SK-N-SH (cell line): ENCODE measurements around the gene COL15A1. TPM values are rescaled to one million over a fixed set of nuclear protein-coding genes. Genes with fewer than 3 reads are reported as not detected.

ENCODE experiments used
- CTCF ChIA-PET: fragments of 300-600, 350-600 bp; formaldehyde crosslinking; extraction: SDS; loops from one replicate; lab custom pipeline; 2021; lab: Yijun Ruan, JAX
- POLR2A ChIA-PET: fragments of 350-600 bp; sonication (Branson Sonifier 250); formaldehyde crosslinking; extraction: SDS; loops from one replicate; lab custom pipeline; 2020; ENCODE audit warnings: antibody characterized with exemption, inconsistent platforms; lab: Yijun Ruan, JAX
- DNase-seq: peaks from one replicate; pipeline ENCODE4 v3.0.0; 2012
- H2AFZ ChIP-seq: fragments of 200-600 bp; sonication (generic); 2 replicates; pipeline ENCODE4 v1.8.1; 2016; ENCODE audit warnings: antibody characterized with exemption, mild to moderate bottlenecking, low read depth
- H3F3A ChIP-seq: fragments of 200-600 bp; sonication (generic); replicated peaks from 2 replicates; pipeline ENCODE3; 2016; ENCODE audit warnings: antibody characterized with exemption, mild to moderate bottlenecking; ENCODE audit not compliant: insufficient read depth
- H3K27ac ChIP-seq, 2 experiments: fragments of 200-500 bp in 1 of 2; fragments of 200-600 bp in 1 of 2; sonication (Bioruptor generic) in 1 of 2; sonication (generic), shearing (Covaris generic) in 1 of 2; 2 replicates each; pipeline versions ENCODE4 v1.5.1 to v1.6.1; 2014 to 2016; ENCODE audit warnings: low read depth in 2 of 2, inconsistent platforms in 1 of 2, low read length in 1 of 2, mild to moderate bottlenecking in 1 of 2, mixed read lengths in 1 of 2
- H3K27me3 ChIP-seq: fragments of 200-600 bp; sonication (generic), shearing (Covaris generic); 2 replicates; pipeline ENCODE4 v1.6.1; 2016; ENCODE audit warnings: mixed run types; ENCODE audit not compliant: insufficient read depth
- H3K36me3 ChIP-seq, 2 experiments: fragments of 200-500 bp in 1 of 2; fragments of 200-600 bp in 1 of 2; sonication (Bioruptor generic) in 1 of 2; sonication (generic) in 1 of 2; replicated peaks in 1 of 2; 2 replicates each; pipeline versions ENCODE3 to v1.5.1; 2014 to 2016; ENCODE audit warnings: low read length in 1 of 2, mild to moderate bottlenecking in 1 of 2; ENCODE audit not compliant: insufficient read depth in 2 of 2, control insufficient read depth in 1 of 2
- H3K4me1 ChIP-seq, 2 experiments: fragments of 200-500 bp in 1 of 2; fragments of 200-600 bp in 1 of 2; sonication (Bioruptor generic) in 1 of 2; sonication (generic), shearing (Covaris generic) in 1 of 2; 2 replicates each; pipeline versions ENCODE4 v1.5.1 to v1.6.1; 2014 to 2016; ENCODE audit warnings: low read depth in 1 of 2, low read length in 1 of 2, mixed run types in 1 of 2; ENCODE audit not compliant: insufficient read depth in 2 of 2, control insufficient read depth in 1 of 2
- H3K4me2 ChIP-seq: fragments of 200-600 bp; sonication (generic), shearing (Covaris generic); 2 replicates; pipeline ENCODE4 v1.6.1; 2017; ENCODE audit warnings: mixed run types
- H3K4me3 ChIP-seq, 2 experiments: fragments of 200-500 bp in 1 of 2; fragments of 200-600 bp in 1 of 2; sonication (Bioruptor generic) in 1 of 2; sonication (generic), shearing (Covaris generic) in 1 of 2; 2 replicates each; pipeline versions ENCODE4 v1.5.1 to v1.8.1; 2014 to 2016; ENCODE audit warnings: low read depth in 2 of 2, inconsistent platforms in 1 of 2, low read length in 1 of 2, mild to moderate bottlenecking in 1 of 2, mixed read lengths in 1 of 2, moderate library complexity in 1 of 2
- H3K79me2 ChIP-seq: fragments of 200-600 bp; sonication (generic); 2 replicates; pipeline ENCODE4 v1.8.1; 2017; ENCODE audit warnings: mild to moderate bottlenecking; ENCODE audit not compliant: insufficient read depth
- H3K9ac ChIP-seq: fragments of 200-600 bp; sonication (generic); 2 replicates; pipeline ENCODE4 v1.6.1; 2017; ENCODE audit warnings: mixed run types
- H3K9me2 ChIP-seq: fragments of 200-600 bp; sonication (generic); 2 replicates; pipeline ENCODE4 v1.6.1; 2017; ENCODE audit warnings: mixed run types
- H3K9me3 ChIP-seq: fragments of 200-600 bp; sonication (generic); 2 replicates; pipeline ENCODE4 v1.6.1; 2017; ENCODE audit warnings: mixed run types, mild to moderate bottlenecking, moderate library complexity
- H4K20me1 ChIP-seq: fragments of 200-600 bp; sonication (generic); 2 replicates; pipeline ENCODE4 v1.6.1; 2017; ENCODE audit warnings: mild to moderate bottlenecking, mixed run types; ENCODE audit not compliant: insufficient read depth
- CHD2 ChIP-seq: fragments of 150-350 bp; IDR thresholded peaks from 2 replicates; pipeline ENCODE4 v1.6.1; 2018; ENCODE audit warnings: low read length; ENCODE audit not compliant: partially characterized antibody
- ELF1 ChIP-seq: IDR thresholded peaks from 2 replicates; pipeline ENCODE4 v1.4.0; 2012
- EP300 ChIP-seq, 2 experiments: IDR thresholded peaks; 2 replicates each; pipeline versions ENCODE4 v1.4.0 to v1.6.1; 2012; ENCODE audit warnings: borderline replicate concordance in 1 of 2, low read depth in 1 of 2, low read length in 1 of 2
- IRF3 ChIP-seq: fragments of 150-350 bp; IDR thresholded peaks from 2 replicates; pipeline ENCODE4 v1.6.1; 2016; ENCODE audit warnings: mild to moderate bottlenecking, low read depth, low read length
- JUND ChIP-seq: IDR thresholded peaks from 2 replicates; pipeline ENCODE4 v1.4.0; 2012
- MAX ChIP-seq: IDR thresholded peaks from 2 replicates; pipeline ENCODE4 v1.4.0; 2012; ENCODE audit warnings: low read depth
- MEF2A ChIP-seq: IDR thresholded peaks from 2 replicates; pipeline ENCODE4 v1.4.0; 2012; ENCODE audit warnings: low read depth, borderline replicate concordance
- NFIC ChIP-seq: IDR thresholded peaks from 2 replicates; pipeline ENCODE4 v1.4.0; 2012; ENCODE audit warnings: borderline replicate concordance
- NRF1 ChIP-seq: IDR thresholded peaks from 2 replicates; pipeline ENCODE4 v1.6.1; 2012; ENCODE audit warnings: low read depth, mild to moderate bottlenecking, low read length
- PBX3 ChIP-seq: IDR thresholded peaks from 2 replicates; pipeline ENCODE4; 2012
- POLR2AphosphoS5 ChIP-seq: IDR thresholded peaks from 2 replicates; pipeline ENCODE4 v1.6.1; 2012; ENCODE audit warnings: low read depth, low read length
- RFX5 ChIP-seq: IDR thresholded peaks from 2 replicates; pipeline ENCODE4 v1.6.1; 2012; ENCODE audit warnings: mild to moderate bottlenecking, improper control_type of control experiment, low read length
- WGBS: methylation state at CpG from one replicate; pipeline ENCODE4 v1.1.6; 2017; ENCODE audit warnings: low lambda C conversion rate; 5-methylcytosine and 5-hydroxymethylcytosine counted together
- polyA plus RNA-seq, 3 experiments: library from polyadenylated mRNA; depleted of rRNA; stranded (reverse); fragments of >200 nt; gene quantifications; 2 replicates each; pipeline ENCODE4 v1.2.3, GENCODE V29; 2012
- TF ChIP-seq, protein P1 (sequence below): IDR thresholded peaks from 2 replicates; pipeline ENCODE4 v1.6.1; 2012; ENCODE audit warnings: mild to moderate bottlenecking, low read depth, low read length, moderate library complexity

Gene COL15A1
- polyA plus RNA-seq, 1 of the 3 experiments (the other 2 are of a cell fraction): 0.84 TPM

DNA sequence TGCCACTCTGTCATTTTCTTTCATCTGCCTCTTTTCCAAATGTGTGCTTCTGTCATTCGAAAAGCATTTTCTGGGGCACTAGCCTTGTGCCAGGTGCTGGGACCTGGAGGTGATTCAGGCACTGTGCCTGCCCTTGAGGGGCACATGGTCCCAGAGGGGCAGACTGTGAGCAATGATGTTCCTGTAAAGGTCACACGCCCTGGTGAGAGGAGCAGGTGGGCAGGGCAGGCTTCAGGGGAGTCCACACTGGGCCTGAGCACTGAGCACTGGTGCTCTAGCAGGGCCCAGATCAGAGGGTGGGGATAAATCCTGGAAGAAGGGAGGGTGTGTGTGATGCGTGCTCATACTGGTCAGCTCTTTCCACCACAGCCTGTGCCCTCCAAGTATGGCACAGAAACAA, 77.8 kb downstream of the COL15A1 start (continued):
- TF ChIP-seq IRF3 (no peak), ELF1 (no peak), CHD2 (no peak), RFX5 (no peak)

DNA sequence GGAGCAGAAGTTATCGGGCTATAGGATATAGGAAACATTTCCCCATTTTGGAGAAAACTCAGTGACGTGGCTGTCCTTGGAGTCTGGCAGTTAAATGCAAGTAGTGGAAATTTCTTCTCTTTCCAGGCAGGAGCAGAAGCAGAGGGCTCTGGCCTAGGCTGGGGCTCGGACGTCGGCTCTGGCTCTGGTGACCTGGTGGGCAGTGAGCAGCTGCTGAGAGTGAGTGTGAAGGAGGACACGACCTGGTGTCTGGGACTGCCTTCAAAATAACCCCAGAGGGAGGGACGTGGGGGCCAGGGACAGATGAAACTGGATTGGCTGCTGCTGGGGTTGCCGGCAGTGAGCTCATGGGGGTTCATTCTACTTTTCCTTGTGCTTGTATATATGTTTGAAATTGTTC, 79.5 kb downstream of the COL15A1 start:
- Histone ChIP-seq H3K9me2 (no peaks in the 10 kb centered on the region), H3K27ac (no peak overlapping the region)

More for the DNA sequence above, 79.5 kb downstream of the COL15A1 start:
- CTCF ChIA-PET: interaction anchor here (1.0 kb wide), 1 partner anchor 116 kb away, joined by 3 read pairs; no protein-coding TSS in a partner anchor
- Histone ChIP-seq H3K36me3 (no peaks in the 10 kb centered on the region), H3K79me2 (no peaks in the 10 kb centered on the region), H3K4me3 (no peak overlapping the region), H4K20me1 (no peaks in the 10 kb centered on the region), H3F3A (peaks cover 20% of the 10 kb centered on the region), H3K27me3 (no peaks in the 10 kb centered on the region), H3K9ac (no peak overlapping the region), H3K4me1 (peaks cover 0 to 13% of the 10 kb centered on the region in 2 experiments; a peak in 1 of 4 replicates), H3K9me3 (no peaks in the 10 kb centered on the region), H3K4me2 (no peak overlapping the region), H2AFZ (no peak overlapping the region)
- DNase-seq: no peak
- 82% methylated on average over 8 of the region's 8 CpGs for WGBS
- TF ChIP-seq PBX3 (no peak), EP300 (IDR thresholded peaks at IDR 0.05; ENCODE audit: borderline replicate concordance in 1 of 2, low read depth in 1 of 2, low read length in 1 of 2) (no peak), NFIC (no peak), JUND (no peak), NRF1 (no peak), POLR2AphosphoS5 (no peak), IRF3 (no peak), MAX (no peak), MEF2A (no peak)
- TF ChIP-seq, protein P1, sequence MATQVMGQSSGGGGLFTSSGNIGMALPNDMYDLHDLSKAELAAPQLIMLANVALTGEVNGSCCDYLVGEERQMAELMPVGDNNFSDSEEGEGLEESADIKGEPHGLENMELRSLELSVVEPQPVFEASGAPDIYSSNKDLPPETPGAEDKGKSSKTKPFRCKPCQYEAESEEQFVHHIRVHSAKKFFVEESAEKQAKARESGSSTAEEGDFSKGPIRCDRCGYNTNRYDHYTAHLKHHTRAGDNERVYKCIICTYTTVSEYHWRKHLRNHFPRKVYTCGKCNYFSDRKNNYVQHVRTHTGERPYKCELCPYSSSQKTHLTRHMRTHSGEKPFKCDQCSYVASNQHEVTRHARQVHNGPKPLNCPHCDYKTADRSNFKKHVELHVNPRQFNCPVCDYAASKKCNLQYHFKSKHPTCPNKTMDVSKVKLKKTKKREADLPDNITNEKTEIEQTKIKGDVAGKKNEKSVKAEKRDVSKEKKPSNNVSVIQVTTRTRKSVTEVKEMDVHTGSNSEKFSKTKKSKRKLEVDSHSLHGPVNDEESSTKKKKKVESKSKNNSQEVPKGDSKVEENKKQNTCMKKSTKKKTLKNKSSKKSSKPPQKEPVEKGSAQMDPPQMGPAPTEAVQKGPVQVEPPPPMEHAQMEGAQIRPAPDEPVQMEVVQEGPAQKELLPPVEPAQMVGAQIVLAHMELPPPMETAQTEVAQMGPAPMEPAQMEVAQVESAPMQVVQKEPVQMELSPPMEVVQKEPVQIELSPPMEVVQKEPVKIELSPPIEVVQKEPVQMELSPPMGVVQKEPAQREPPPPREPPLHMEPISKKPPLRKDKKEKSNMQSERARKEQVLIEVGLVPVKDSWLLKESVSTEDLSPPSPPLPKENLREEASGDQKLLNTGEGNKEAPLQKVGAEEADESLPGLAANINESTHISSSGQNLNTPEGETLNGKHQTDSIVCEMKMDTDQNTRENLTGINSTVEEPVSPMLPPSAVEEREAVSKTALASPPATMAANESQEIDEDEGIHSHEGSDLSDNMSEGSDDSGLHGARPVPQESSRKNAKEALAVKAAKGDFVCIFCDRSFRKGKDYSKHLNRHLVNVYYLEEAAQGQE: no peak
- POLR2A ChIA-PET: no interaction called here
